HL-60 (cell line): ENCODE results near the gene SHROOM3.

Source experiments
- DNase-seq, 2 experiments: peaks; one replicate each; pipeline ENCODE4 v3.0.0-alpha.2; 2010 to 2020; ENCODE audit warnings: low read depth in 1 of 2, low spot score in 1 of 2
- H3K27ac ChIP-seq: fragments of 250-450 bp; sonication (Bioruptor Pico); replicated peaks from 2 replicates; pipeline ENCODE4 v1.5.1; 2020; ENCODE audit warnings: mild to moderate bottlenecking, moderate library complexity
- H3K27me3 ChIP-seq: fragments of 250-450 bp; sonication (Bioruptor Pico); 2 replicates; pipeline ENCODE4 v1.5.1; 2021; ENCODE audit warnings: mild to moderate bottlenecking, moderate library complexity; ENCODE audit not compliant: insufficient read depth, poor library complexity, severe bottlenecking
- H3K4me3 ChIP-seq: replicated peaks from 2 replicates; pipeline ENCODE4 v1.5.1; 2011; ENCODE audit warnings: mild to moderate bottlenecking, control low read depth, low read length; ENCODE audit not compliant: insufficient read depth
- CTCF ChIP-seq: IDR thresholded peaks from one replicate; pipeline ENCODE4 v1.5.1; 2011; ENCODE audit warnings: low read length, control low read depth, inconsistent platforms; ENCODE audit not compliant: insufficient read depth
- GABPA ChIP-seq: IDR thresholded peaks from 2 replicates; pipeline ENCODE4 v1.6.1; 2012; ENCODE audit warnings: low read depth
- POLR2AphosphoS5 ChIP-seq: IDR thresholded peaks from 2 replicates; pipeline ENCODE4 v1.6.1; 2012; ENCODE audit warnings: low read depth
- REST ChIP-seq: IDR thresholded peaks from 2 replicates; pipeline ENCODE4 v1.6.1; 2012; ENCODE audit warnings: low read depth; ENCODE audit not compliant: insufficient replicate concordance
- SPI1 ChIP-seq: IDR thresholded peaks from 2 replicates; pipeline ENCODE4 v1.6.1; 2012; ENCODE audit warnings: low read depth, mild to moderate bottlenecking, borderline replicate concordance

The SHROOM3 gene

DNA sequence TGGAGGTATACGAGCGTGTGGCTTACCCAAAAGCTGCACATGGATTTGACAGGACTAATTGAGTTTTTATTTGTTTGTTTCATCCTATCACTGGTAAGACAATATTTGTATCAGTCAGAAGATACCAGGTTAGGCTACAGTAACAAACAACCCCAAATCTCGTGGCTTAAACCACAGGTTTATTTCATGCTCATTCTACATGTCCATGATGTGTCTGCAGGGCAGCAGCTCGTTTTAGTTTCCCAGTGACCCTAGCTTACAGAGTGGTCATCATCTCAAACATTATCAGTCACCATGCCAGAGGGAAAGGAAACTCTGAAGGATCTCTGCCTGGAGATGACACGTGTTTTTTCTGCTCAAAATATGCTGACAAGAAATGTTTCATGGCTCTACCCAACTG is 108.3 kb downstream of the SHROOM3 start:
- H3K27ac ChIP-seq: no peak overlapping the region
- no peak for DNase-seq
- peaks cover 2% of the 10 kb centered on the region for H3K27me3 ChIP-seq
- TF ChIP-seq SPI1 (no peak), REST (no peak), GABPA (no peak), POLR2AphosphoS5 (no peak), CTCF (no peak)
- H3K4me3 ChIP-seq: no peak overlapping the region

GRCh38 chr4:76544725-76545124 is 109.7 kb downstream of the SHROOM3 start:
- H3K27me3 ChIP-seq: peaks cover 2% of the 10 kb centered on the region
- no peak overlapping the region for H3K27ac ChIP-seq
- no peak overlapping the region for H3K4me3 ChIP-seq

More at GRCh38 chr4:76544725-76545124, 109.7 kb downstream of the SHROOM3 start:
- DNase-seq: no peak
- no peak for TF ChIP-seq SPI1
- no peak for TF ChIP-seq GABPA
- no peak for TF ChIP-seq CTCF
- TF ChIP-seq REST: no peak
- TF ChIP-seq POLR2AphosphoS5: no peak
